Caco-2 (cell line): ENCODE data around the gene GPC6. TPM values are rescaled to one million over a fixed set of nuclear protein-coding genes. Genes with fewer than 3 reads are reported as not detected.

Source experiments
- BruUV-seq: library from RNA; stranded (reverse); fragments of 400-500 nt; replicated peaks from 2 replicates; lab custom pipeline; 2021; lab: Mats Ljungman, UMichigan
- CTCF ChIA-PET: fragments of 300-600 bp; sonication (Branson Sonifier 250); formaldehyde crosslinking; loops from one replicate; lab custom pipeline; 2022; ENCODE audit warnings: antibody characterized with exemption; lab: Charles Lee
- POLR2A ChIA-PET: fragments of 300-600 bp; sonication (Branson Sonifier 250); formaldehyde crosslinking; loops from one replicate; lab custom pipeline; 2022; ENCODE audit warnings: antibody characterized with exemption; lab: Charles Lee
- DNase-seq, 2 experiments: peaks; one replicate each; pipeline versions ENCODE4 v3.0.0 to v3.0.0-alpha.2; 2020 to 2022
- H3K27me3 ChIP-seq: replicated peaks from 2 replicates; pipeline ENCODE4 v1.6.0; 2011; ENCODE audit warnings: low read length; ENCODE audit not compliant: control insufficient read depth, insufficient read depth
- H3K36me3 ChIP-seq: 2 replicates; pipeline ENCODE4 v1.5.1; 2011; ENCODE audit warnings: low read length; ENCODE audit not compliant: control insufficient read depth, insufficient read depth
- H3K4me1 ChIP-seq: fragments of 250-450 bp; sonication (Bioruptor Pico); 2 replicates; pipeline ENCODE4 v1.5.1; 2020; ENCODE audit warnings: mild to moderate bottlenecking
- H3K4me3 ChIP-seq: 2 replicates; pipeline ENCODE4 v1.5.1; 2011; ENCODE audit warnings: low read depth, mild to moderate bottlenecking, control low read depth, low read length
- H3K9me3 ChIP-seq: fragments of 250-450 bp; sonication (Bioruptor Pico); 2 replicates; pipeline ENCODE4 v1.5.1; 2020; ENCODE audit warnings: mild to moderate bottlenecking, moderate library complexity
- H3K27ac Mint-ChIP-seq: one replicate; pipeline ENCODE4 v1.8.0; 2022; ENCODE audit warnings: mixed read lengths; ENCODE audit not compliant: unreplicated experiment
- H3K27me3 Mint-ChIP-seq: one replicate; pipeline ENCODE4 v1.8.0; 2022; ENCODE audit warnings: mixed read lengths; ENCODE audit not compliant: insufficient read depth, unreplicated experiment
- H3K36me3 Mint-ChIP-seq: one replicate; pipeline ENCODE4 v1.8.0; 2022; ENCODE audit warnings: mild to moderate bottlenecking, mixed read lengths; ENCODE audit not compliant: insufficient read depth, unreplicated experiment
- H3K4me1 Mint-ChIP-seq: one replicate; pipeline ENCODE4 v1.8.0; 2022; ENCODE audit warnings: low read depth, mixed read lengths; ENCODE audit not compliant: unreplicated experiment
- H3K4me3 Mint-ChIP-seq: one replicate; pipeline ENCODE4 v1.8.0; 2022; ENCODE audit warnings: mild to moderate bottlenecking, moderate library complexity, mixed read lengths; ENCODE audit not compliant: unreplicated experiment
- H3K9me3 Mint-ChIP-seq: one replicate; pipeline ENCODE4 v1.8.0; 2022; ENCODE audit warnings: mixed read lengths; ENCODE audit not compliant: unreplicated experiment
- CTCF ChIP-seq, 2 experiments: fragments of 200-600 bp in 1 of 2; IDR thresholded peaks; 1 replicate in 1 of 2; 2 replicates in 1 of 2; pipeline versions ENCODE4 v1.5.1 to v1.8.0; 2011 to 2022; ENCODE audit warnings: antibody characterized with exemption in 1 of 2, control low read depth in 1 of 2, inconsistent platforms in 1 of 2, low read depth in 1 of 2, low read length in 1 of 2, mild to moderate bottlenecking in 1 of 2, moderate library complexity in 1 of 2; ENCODE audit not compliant: insufficient read depth in 1 of 2, severe bottlenecking in 1 of 2, unreplicated experiment in 1 of 2
- intact Hi-C: fragments of 100-400 bp; cut with micrococcal nuclease; formaldehyde crosslinking; loops from one replicate; pipeline ENCODE4 v1.10.0; 2022; ENCODE audit not compliant: unreplicated experiment
- total RNA-seq: library from RNA; stranded (reverse); gene quantifications from 2 replicates; pipeline ENCODE4 v1.2.3, GENCODE V29; 2022

The GPC6 gene
- total RNA-seq, 1 experiment from 2014 or later, result 0.16 TPM

- H3K4me3 ChIP-seq, result no peak overlapping the region
- Mint-ChIP-seq H3K9me3 (no peaks in the 10 kb centered on the region), H3K4me1 (no peaks in the 10 kb centered on the region), H3K27ac (no peak overlapping the region), H3K27me3 (no peaks in the 10 kb centered on the region), H3K4me3 (no peak overlapping the region), H3K36me3 (no peaks in the 10 kb centered on the region)
- no peak for DNase-seq
- BruUV-seq, result no TSS peak
- no peaks in the 10 kb centered on the region for H3K27me3 ChIP-seq
- H3K36me3 ChIP-seq, result no peaks in the 10 kb centered on the region
- TF ChIP-seq CTCF (IDR thresholded peaks at IDR 0.05; ENCODE audit: insufficient read depth in 1 of 2, low read depth in 1 of 2, low read length in 1 of 2, severe bottlenecking in 1 of 2, unreplicated experiment in 1 of 2), result no peak
- H3K4me1 ChIP-seq, result no peaks in the 10 kb centered on the region
- ChIA-PET CTCF (interaction anchor here (0.6 kb wide), 1 partner anchor 399 kb away, joined by 3 read pairs; no protein-coding TSS in a partner anchor), POLR2A (no interaction called here)
- no peaks in the 10 kb centered on the region for H3K9me3 ChIP-seq
- intact Hi-C loops, result no loop called here
These were observed 527.0 kb downstream of the GPC6 start for GRCh38 chr13:93753639-93754038.

- POLR2A ChIA-PET, result interaction anchor here (0.6 kb wide), 1 partner anchor 14 kb away, joined by 3 read pairs; no protein-coding TSS in a partner anchor
- TF ChIP-seq CTCF (IDR thresholded peaks at IDR 0.05; ENCODE audit: insufficient read depth in 1 of 2, low read depth in 1 of 2, low read length in 1 of 2, severe bottlenecking in 1 of 2, unreplicated experiment in 1 of 2), result no peak
- no peaks in the 10 kb centered on the region for H3K36me3 ChIP-seq
- Mint-ChIP-seq H3K36me3 (no peaks in the 10 kb centered on the region), H3K4me1 (no peaks in the 10 kb centered on the region), H3K27me3 (no peaks in the 10 kb centered on the region), H3K27ac (no peak overlapping the region), H3K9me3 (no peaks in the 10 kb centered on the region), H3K4me3 (no peak overlapping the region)
- intact Hi-C loops, result no loop called here
- H3K27me3 ChIP-seq, result no peaks in the 10 kb centered on the region
- no TSS peak for BruUV-seq
- CTCF ChIA-PET, result no interaction called here
- H3K4me3 ChIP-seq, result no peak overlapping the region
- H3K9me3 ChIP-seq, result no peaks in the 10 kb centered on the region
- DNase-seq, result no peak
- H3K4me1 ChIP-seq, result no peaks in the 10 kb centered on the region
These were observed 528.7 kb downstream of the GPC6 start for GRCh38 chr13:93755341-93755740.

GRCh38 chr13:93758575-93758974 is 532.0 kb downstream of the GPC6 start:
- H3K27me3 Mint-ChIP-seq, result no peaks in the 10 kb centered on the region
- no peak overlapping the region for H3K4me3 ChIP-seq
- H3K4me1 Mint-ChIP-seq, result no peaks in the 10 kb centered on the region
- no peaks in the 10 kb centered on the region for H3K4me1 ChIP-seq
- no peaks in the 10 kb centered on the region for H3K9me3 ChIP-seq
- intact Hi-C loops, result no loop called here
- no peak for DNase-seq
- no peak overlapping the region for H3K27ac Mint-ChIP-seq
- TF ChIP-seq CTCF (IDR thresholded peaks at IDR 0.05; ENCODE audit: insufficient read depth in 1 of 2, low read depth in 1 of 2, low read length in 1 of 2, severe bottlenecking in 1 of 2, unreplicated experiment in 1 of 2), result no peak
- peaks cover 4% of the 10 kb centered on the region for H3K9me3 Mint-ChIP-seq
- H3K4me3 Mint-ChIP-seq, result no peak overlapping the region
- no peaks in the 10 kb centered on the region for H3K36me3 ChIP-seq
- ChIA-PET CTCF (no interaction called here), POLR2A (no interaction called here)
- no TSS peak for BruUV-seq
- H3K27me3 ChIP-seq, result no peaks in the 10 kb centered on the region
- peaks cover 6% of the 10 kb centered on the region for H3K36me3 Mint-ChIP-seq
